Activated T-helper 2 cell treated with anti-CD3 and anti-CD28 coated beads, Interferon-gamma antibody, Interleukin-2, Interleukin-4, amounts not matched to agents 10 μg/mL and 5 μg/mL and 100 μg/mL, durations not matched to agents 14 hours and 24 hours and 36 hours (primary cell): ENCODE data around the gene RYK. TPM values are rescaled to one million over a fixed set of nuclear protein-coding genes. Genes with fewer than 3 reads are reported as not detected.

Experiments
- DNase-seq: peaks from one replicate; pipeline ENCODE4 v3.0.0; 2021; ENCODE audit warnings: low spot score
- H3K27ac Mint-ChIP-seq: one replicate; pipeline ENCODE4 v1.8.0; 2021; ENCODE audit warnings: mixed read lengths
- H3K27me3 Mint-ChIP-seq: one replicate; pipeline ENCODE4 v1.8.0; 2021; ENCODE audit warnings: low read depth, mixed read lengths
- H3K36me3 Mint-ChIP-seq: one replicate; pipeline ENCODE4 v1.8.0; 2021; ENCODE audit warnings: low read depth, mixed read lengths
- H3K4me1 Mint-ChIP-seq: one replicate; pipeline ENCODE4 v1.8.0; 2021; ENCODE audit warnings: low read depth, mixed read lengths
- H3K4me3 Mint-ChIP-seq: one replicate; pipeline ENCODE4 v1.8.0; 2021; ENCODE audit warnings: low read depth, mild to moderate bottlenecking, moderate library complexity, mixed read lengths
- H3K9me3 Mint-ChIP-seq: one replicate; pipeline ENCODE4 v1.8.0; 2021; ENCODE audit warnings: mixed read lengths
- intact Hi-C: fragments of 100-400 bp; cut with micrococcal nuclease; formaldehyde crosslinking; loops from one replicate; pipeline ENCODE4 v1.15.1; 2023
- total RNA-seq: library from RNA; stranded (reverse); gene quantifications from 2 replicates; pipeline ENCODE4 v1.2.3, GENCODE V29; 2022

Gene RYK
- total RNA-seq, 1 donor from 2014 or later: 15.8 TPM

DNA sequence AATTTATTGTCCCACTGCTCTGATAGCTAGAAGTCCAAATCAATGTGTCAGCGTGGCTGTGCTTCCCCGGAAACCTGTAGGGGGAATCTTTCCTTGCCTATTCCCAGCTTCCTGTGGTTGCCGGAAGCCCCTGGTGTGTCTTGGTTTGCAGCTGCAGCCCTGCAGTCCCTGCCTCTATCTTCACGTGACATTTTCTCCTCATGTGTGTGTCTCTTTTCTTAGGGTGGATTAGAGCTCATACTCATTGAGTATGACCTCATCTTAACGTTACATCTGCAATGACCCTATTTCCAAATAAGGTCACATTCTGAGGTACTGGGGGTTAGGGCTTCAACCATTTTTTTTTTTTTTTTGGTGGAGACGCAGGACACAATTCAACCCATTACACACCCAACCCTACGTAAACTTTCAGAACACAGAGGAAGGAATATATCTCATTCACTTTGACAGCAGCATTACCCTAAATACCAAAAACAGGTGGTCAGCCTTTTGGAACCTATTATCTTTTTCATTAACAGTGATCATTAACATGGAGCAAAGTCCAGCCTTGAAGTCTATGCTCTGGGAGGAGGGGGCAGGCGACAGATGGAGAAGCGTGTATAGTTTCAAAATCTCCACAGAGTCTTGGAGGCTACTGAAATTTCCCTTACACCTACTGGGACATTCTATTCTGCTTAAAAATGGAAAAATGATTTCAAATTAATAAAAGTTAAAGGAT, 88.6 kb downstream of the RYK start:
- peaks cover 8% of the 10 kb centered on the region for H3K36me3 Mint-ChIP-seq
- intact Hi-C loops: no loop called here
- DNase-seq: no peak
- H3K27ac Mint-ChIP-seq: no peak overlapping the region
- H3K27me3 Mint-ChIP-seq: no peaks in the 10 kb centered on the region
- no peak overlapping the region for H3K4me3 Mint-ChIP-seq
- H3K4me1 Mint-ChIP-seq: no peaks in the 10 kb centered on the region
- peaks cover 3% of the 10 kb centered on the region for H3K9me3 Mint-ChIP-seq

DNA sequence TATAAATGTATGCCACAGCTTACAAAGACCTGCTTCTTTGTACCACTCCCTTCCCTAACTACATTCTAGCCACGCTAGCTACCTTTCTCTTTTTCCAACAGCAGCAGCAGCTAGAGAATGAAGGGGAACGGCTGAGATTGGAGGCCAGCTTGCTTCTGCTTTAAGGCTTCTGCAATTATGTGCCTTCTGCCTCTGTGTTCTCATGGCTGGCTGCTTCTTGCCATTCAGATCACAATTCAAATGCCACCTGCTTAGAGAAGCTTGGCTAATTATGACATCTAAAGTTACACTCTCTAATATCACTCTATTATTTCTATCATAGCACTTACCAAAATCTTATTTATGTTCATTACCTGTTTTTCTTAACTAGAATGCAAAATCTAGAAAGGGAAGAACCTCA, 95.2 kb downstream of the RYK start:
- intact Hi-C loops: no loop called here
- Mint-ChIP-seq H3K4me3 (no peak overlapping the region), H3K27me3 (no peaks in the 10 kb centered on the region), H3K36me3 (peaks cover 4% of the 10 kb centered on the region), H3K27ac (no peak overlapping the region), H3K9me3 (no peaks in the 10 kb centered on the region), H3K4me1 (no peaks in the 10 kb centered on the region)
- DNase-seq: no peak

DNA sequence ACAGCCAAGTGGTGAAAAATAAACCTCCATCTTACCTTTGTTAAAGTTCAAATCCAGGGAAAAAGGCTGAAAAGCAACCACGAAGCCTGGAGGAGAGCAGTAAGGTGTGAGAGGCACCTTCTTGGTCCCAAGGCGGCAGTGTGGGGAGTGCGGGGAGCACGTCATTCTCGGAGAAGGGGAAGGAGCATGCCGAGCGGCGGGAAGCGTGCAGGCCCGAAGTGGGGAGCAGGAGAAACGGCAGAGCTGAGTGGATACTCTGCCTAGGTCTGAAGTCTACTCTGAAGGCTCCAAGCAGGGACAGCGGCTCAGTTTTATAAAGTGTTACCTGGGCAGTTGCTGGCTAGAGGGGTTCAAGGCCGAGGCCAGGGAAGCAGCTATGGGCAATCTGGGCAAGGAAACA, 96.9 kb downstream of the RYK start:
- no peak overlapping the region for H3K27ac Mint-ChIP-seq
- no peak overlapping the region for H3K4me3 Mint-ChIP-seq
- no peaks in the 10 kb centered on the region for H3K27me3 Mint-ChIP-seq
- no peaks in the 10 kb centered on the region for H3K4me1 Mint-ChIP-seq
- H3K36me3 Mint-ChIP-seq: peaks cover 4% of the 10 kb centered on the region
- no peak for DNase-seq
- H3K9me3 Mint-ChIP-seq: no peaks in the 10 kb centered on the region
- intact Hi-C loops: no loop called here

DNA sequence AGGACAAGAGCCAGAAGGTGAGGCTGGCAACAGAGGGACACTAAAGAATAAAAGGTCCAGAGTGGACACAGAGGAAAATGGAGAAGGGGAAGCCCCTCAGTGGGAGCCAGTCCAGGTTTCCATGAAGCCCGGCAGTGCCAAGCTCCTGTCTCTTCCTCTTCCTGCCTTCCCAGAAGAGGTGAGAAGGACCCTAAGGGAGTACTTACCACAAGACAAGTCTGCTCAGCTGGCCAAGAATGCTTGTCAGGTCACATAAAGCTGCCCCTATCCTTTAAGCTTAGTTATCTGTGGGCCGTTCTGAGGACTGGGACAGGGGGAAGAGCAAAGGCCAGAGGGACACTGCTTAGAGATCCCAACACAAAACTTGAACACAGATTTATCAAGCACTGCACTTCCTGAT, 100.2 kb downstream of the RYK start:
- no peak for DNase-seq
- no peaks in the 10 kb centered on the region for H3K4me1 Mint-ChIP-seq
- H3K27ac Mint-ChIP-seq: no peak overlapping the region
- intact Hi-C loops: no loop called here
- H3K36me3 Mint-ChIP-seq: no peaks in the 10 kb centered on the region
- no peak overlapping the region for H3K4me3 Mint-ChIP-seq
- H3K9me3 Mint-ChIP-seq: no peaks in the 10 kb centered on the region
- no peaks in the 10 kb centered on the region for H3K27me3 Mint-ChIP-seq

DNA sequence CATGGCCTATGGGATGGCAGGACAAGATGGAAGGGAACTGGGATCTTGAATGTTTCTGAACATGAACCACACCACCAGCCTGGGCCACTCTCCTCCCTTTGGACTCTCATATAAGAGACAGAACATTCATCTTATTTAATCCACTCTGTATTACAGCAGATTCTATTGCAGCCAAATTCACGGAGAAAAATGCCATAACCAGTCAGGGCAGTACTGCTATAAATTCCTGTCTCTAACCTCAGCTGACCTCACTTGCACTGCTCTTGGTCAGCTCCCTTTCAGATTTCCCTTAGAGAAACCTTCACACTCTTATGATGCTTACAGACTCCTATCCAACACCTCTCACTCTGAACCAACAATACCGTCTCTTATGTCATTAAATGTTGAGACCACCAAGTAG, 101.4 kb downstream of the RYK start:
- no peaks in the 10 kb centered on the region for H3K36me3 Mint-ChIP-seq
- no peaks in the 10 kb centered on the region for H3K27me3 Mint-ChIP-seq
- H3K4me3 Mint-ChIP-seq: no peak overlapping the region
- no peak overlapping the region for H3K27ac Mint-ChIP-seq
- DNase-seq: no peak
- intact Hi-C loops: no loop called here
- no peaks in the 10 kb centered on the region for H3K9me3 Mint-ChIP-seq
- no peaks in the 10 kb centered on the region for H3K4me1 Mint-ChIP-seq

DNA sequence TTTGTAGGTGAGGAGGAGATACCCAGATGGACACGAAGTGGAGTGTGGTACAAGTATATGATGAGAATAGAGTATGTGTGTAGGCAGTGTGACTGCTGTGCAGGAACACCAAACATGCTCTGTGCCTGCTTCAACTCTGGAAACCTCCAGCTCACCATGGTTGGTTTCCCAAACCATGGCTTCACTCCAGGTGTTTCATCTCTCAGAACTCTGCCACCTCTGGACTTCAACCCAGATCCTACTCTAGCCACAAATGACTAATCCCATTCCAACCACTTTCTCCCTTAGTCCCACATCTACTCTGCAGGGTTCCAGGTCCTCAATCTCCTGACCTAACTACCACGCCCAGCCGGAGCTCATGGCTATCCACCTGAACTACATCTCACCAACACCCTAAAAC, 102.1 kb downstream of the RYK start:
- Mint-ChIP-seq H3K36me3 (no peaks in the 10 kb centered on the region), H3K9me3 (no peaks in the 10 kb centered on the region), H3K4me3 (no peak overlapping the region), H3K27ac (no peak overlapping the region), H3K27me3 (no peaks in the 10 kb centered on the region), H3K4me1 (no peaks in the 10 kb centered on the region)
- intact Hi-C loops: no loop called here
- DNase-seq: no peak

DNA sequence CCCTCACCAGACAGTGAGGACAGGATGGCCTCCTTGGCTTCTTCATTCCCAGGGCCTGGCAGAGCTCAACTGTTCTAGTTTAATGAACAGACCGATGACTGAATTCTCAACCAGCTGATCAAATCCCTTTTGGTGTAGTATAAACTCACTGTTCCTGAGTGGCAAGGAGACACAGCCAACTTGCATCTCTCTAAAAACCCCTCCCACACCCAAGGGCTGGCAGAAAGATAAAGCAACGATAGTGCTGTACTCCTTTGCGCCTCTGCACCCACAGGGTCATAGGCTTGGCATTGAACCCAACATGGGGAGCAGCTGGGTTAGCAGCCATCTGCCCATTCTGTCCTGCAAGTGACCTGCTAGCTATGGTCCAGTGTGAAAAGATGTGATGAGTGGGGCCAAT, 103.2 kb downstream of the RYK start:
- H3K4me1 Mint-ChIP-seq: no peaks in the 10 kb centered on the region
- no peaks in the 10 kb centered on the region for H3K9me3 Mint-ChIP-seq
- no peaks in the 10 kb centered on the region for H3K27me3 Mint-ChIP-seq
- no peaks in the 10 kb centered on the region for H3K36me3 Mint-ChIP-seq
- intact Hi-C loops: no loop called here
- H3K4me3 Mint-ChIP-seq: no peak overlapping the region
- DNase-seq: no peak
- H3K27ac Mint-ChIP-seq: no peak overlapping the region

DNA sequence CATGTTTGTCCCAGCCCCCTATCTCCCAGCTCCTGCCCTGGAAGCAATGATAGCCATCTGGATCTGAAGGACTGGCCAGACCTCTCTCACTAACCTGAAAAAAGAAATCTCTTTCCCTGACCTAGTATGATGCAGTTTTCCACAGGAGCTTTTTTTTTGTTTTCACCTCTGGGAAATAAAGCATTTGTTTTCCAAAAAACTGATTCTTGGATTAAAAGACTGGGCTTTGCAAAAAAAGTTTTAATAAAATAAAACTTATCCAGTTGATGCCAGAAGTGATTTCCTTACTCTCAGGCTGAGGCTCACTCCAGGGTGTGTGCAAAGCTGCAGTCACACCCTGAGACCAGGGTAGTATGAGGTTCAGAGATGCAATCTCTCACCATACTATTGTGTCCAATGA, 104.0 kb downstream of the RYK start:
- DNase-seq: no peak
- no peaks in the 10 kb centered on the region for H3K9me3 Mint-ChIP-seq
- no peaks in the 10 kb centered on the region for H3K27me3 Mint-ChIP-seq
- H3K4me1 Mint-ChIP-seq: no peaks in the 10 kb centered on the region
- H3K27ac Mint-ChIP-seq: no peak overlapping the region
- H3K36me3 Mint-ChIP-seq: no peaks in the 10 kb centered on the region
- intact Hi-C loops: no loop called here
- no peak overlapping the region for H3K4me3 Mint-ChIP-seq

DNA sequence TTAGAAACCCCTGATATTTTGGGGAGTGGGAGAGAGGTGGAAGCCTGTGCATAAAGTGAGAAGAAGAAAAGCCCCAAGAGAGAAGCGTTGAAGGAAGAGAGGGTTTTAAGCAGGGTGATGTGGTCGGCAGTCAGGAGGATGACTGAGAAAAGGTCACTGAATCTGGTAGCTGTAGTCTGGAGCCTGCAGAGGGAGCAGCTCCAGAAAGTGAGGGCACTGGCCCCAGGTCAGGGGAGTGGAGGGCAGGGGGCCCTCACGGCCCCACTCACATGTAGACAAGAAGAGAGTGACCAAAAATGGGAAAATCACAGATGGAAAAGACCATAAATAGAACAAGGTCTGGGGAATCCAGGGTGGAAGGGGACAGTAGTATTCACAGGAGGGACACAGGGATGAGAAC, 105.5 kb downstream of the RYK start:
- Mint-ChIP-seq H3K27me3 (no peaks in the 10 kb centered on the region), H3K4me3 (no peak overlapping the region), H3K27ac (no peak overlapping the region), H3K4me1 (no peaks in the 10 kb centered on the region), H3K36me3 (no peaks in the 10 kb centered on the region), H3K9me3 (no peaks in the 10 kb centered on the region)
- no peak for DNase-seq
- intact Hi-C loops: no loop called here

DNA sequence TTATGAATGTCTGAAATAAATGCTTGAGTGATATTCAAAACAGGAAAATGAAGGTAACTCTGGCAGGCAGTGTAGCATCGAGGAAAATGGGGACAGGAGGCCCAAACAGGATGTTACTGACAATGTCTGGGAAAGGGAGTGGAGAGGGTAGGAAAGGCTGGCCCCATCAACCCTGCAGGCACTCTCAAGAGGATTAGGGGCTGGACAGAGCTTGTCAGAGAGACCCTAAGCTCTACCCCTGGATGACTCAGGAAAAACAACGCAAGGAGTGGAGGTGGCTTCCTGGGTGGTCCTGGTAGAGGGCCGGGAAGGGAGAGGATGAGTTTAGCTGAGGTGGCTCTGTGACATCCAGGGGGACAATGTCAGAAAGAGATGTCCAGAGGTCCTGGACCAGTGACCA, 106.0 kb downstream of the RYK start:
- no peaks in the 10 kb centered on the region for H3K36me3 Mint-ChIP-seq
- no peaks in the 10 kb centered on the region for H3K9me3 Mint-ChIP-seq
- no peak for DNase-seq
- H3K4me3 Mint-ChIP-seq: no peak overlapping the region
- intact Hi-C loops: no loop called here
- H3K27me3 Mint-ChIP-seq: no peaks in the 10 kb centered on the region
- no peaks in the 10 kb centered on the region for H3K4me1 Mint-ChIP-seq
- no peak overlapping the region for H3K27ac Mint-ChIP-seq

DNA sequence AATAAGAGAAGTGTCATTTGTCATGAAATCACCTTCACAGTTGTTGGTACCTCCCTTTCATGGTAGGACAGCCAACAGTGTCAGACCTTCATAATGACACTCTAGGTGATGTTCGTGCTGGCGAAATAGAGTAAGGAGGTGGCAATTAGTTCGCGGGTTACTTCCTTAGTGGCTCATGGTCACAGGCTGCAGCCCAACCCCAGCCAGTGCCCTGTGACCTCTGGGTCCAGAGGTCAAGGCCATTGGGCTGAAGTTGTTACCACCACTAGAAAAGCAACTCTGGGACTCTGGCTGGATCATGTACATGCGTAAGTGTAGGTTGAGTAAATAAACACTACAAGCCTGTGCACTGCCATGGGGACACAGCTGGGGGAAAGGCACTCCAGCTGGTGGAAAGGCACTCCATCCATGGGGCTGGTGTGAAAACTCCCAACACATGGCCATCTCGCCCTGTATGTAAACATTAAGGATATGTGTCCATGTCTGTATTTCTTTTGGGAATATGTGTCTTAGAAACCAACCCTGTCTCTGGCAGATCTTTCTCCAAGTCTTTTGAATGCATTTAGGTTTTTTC, 106.7 kb downstream of the RYK start:
- peaks cover 1% of the 10 kb centered on the region for H3K9me3 Mint-ChIP-seq
- intact Hi-C loops: no loop called here
- no peaks in the 10 kb centered on the region for H3K4me1 Mint-ChIP-seq
- DNase-seq: no peak
- H3K27ac Mint-ChIP-seq: no peak overlapping the region
- no peaks in the 10 kb centered on the region for H3K27me3 Mint-ChIP-seq
- H3K36me3 Mint-ChIP-seq: no peaks in the 10 kb centered on the region
- H3K4me3 Mint-ChIP-seq: no peak overlapping the region

DNA sequence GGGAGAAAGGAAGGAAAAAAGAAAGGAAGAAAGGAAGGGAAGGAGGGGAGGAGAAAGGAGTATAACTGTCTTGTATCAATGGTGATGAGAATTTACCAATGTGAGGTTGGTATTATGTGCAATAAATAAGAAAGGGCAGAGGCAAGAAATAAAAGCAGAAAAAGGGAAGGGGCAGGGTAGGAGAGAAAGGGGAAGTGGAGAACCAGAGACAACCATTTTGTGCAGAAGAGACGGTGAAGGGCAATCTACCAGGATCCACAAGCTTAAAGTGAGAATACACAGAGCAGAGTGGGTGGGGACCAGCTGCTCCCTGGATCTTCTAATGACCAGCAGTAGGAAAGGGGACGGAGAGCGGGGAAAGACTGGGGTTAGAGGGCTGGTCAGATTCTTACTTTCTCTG, 114.1 kb downstream of the RYK start:
- Mint-ChIP-seq H3K36me3 (no peaks in the 10 kb centered on the region), H3K4me1 (no peaks in the 10 kb centered on the region), H3K27ac (no peak overlapping the region), H3K4me3 (no peak overlapping the region), H3K9me3 (peaks cover 10% of the 10 kb centered on the region), H3K27me3 (no peaks in the 10 kb centered on the region)
- no peak for DNase-seq
- intact Hi-C loops: no loop called here

DNA sequence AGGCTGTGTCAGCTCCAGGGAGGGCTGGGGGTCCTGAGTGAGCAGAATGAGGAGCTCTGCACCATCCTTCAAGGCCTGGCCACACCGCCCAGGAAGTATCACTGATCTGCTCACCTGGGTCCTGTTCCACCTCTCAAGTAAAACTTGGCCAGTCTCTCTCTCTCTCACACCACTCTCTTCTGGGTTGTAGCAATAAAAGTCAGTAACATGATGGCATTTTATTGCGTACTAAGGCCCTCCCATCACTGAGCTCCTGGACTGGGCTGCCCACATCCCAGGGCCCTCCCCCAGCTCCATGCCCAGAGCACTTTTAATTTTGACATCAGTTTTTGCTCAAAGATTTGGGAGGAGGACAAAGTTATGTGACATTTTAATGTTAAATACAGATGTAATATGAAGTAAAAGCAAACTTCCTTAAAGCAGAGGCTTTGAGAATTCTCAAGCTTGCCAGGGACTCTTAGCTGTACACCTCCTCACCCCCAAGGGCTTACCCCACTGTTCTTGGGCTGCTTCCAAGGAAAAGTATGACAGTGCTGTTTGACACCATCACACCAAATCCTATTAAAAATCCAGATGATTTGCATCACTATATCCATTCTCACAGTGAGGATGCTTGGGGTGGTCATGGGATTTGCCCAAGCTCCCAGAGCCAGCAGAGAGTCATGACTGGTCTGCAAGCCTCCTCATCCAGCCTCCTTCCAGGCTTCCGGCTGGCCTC, 115.8 kb downstream of the RYK start:
- no peak for DNase-seq
- intact Hi-C loops: no loop called here
- H3K27ac Mint-ChIP-seq: no peak overlapping the region
- H3K4me3 Mint-ChIP-seq: no peak overlapping the region
- H3K4me1 Mint-ChIP-seq: no peaks in the 10 kb centered on the region
- no peaks in the 10 kb centered on the region for H3K36me3 Mint-ChIP-seq
- no peaks in the 10 kb centered on the region for H3K27me3 Mint-ChIP-seq
- peaks cover 17% of the 10 kb centered on the region for H3K9me3 Mint-ChIP-seq
